HL-60/S4 treated with retinoic acid at 250 ng/mL for 4 days and 3 days (cell line): ENCODE data around the gene EBF4.
"Not testable (repeated sequence)": the region's sequence is repeated elsewhere in the genome, so short reads cannot be mapped to it uniquely, and the experiment has no call there.

Source experiments
- in situ Hi-C: fragments of 300-500 bp; cut with MboI; formaldehyde crosslinking; loops from 2 replicates; pipeline ENCODE4 v1.7.0; 2022; ENCODE audit warnings: low sequenced_read_pairs

The EBF4 gene

DNA sequence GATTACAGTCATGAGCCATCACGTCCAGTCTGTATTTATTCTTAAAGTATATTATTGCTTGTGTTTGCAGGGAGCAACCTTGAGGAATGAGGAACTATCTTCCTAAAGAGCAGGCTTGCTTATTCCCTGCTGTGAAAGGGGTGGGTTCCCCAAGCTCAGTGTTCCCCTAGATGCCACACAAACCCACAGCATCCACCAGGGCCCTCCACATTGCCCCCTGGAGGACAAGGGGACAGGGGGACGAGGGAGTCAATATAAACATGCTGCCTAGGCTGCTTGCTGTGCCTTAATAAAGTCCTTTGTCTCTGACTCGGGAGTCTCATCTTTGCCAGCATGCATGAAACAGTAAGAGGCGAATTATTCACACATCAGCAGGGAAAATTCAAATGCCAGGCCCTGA lies 20.6 kb upstream of the EBF4 start:
- in situ Hi-C loops, result no loop called here

DNA sequence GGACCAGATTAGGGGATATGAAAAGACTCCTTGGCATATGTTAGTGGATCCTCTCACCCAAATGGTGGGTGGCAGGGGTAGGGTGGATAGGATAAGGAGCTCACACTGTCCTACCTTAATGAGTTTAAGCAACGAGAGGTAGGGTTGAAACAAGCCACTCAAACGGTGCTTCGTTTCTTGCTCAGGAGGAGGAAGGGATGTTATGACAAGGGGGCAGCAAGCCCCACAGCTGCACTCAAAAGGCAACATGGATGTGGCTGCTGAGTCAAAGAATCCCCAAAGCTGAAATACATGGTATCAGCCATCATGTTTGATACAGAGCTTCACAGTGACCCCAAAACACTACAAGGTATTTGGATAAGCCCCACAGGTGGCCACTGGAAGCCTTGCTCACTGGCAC lies 20.1 kb upstream of the EBF4 start:
- in situ Hi-C loops, result no loop called here

- in situ Hi-C loops, result no loop called here
These were observed 19.1 kb upstream of the EBF4 start for GRCh38 chr20:2673453-2673852.

DNA sequence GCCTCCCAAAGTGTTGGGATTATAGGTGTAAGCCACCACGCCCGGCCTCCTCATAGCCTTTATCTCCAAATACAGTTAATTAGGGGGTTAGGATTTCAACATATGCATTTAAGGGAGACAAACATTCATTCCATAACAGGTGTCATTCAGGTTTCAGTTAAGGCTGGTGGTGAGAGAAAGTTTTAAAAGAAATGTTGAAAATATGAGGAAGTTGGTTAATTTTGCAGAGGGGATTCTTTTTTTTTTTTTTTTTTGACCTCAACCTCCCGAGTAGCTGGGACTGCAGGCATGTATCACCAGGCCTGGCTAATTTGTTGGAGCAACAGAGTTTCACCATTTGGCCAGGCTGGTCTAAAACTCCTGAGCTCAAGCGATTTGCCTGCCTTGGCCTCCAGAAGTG lies 12.5 kb upstream of the EBF4 start:
- in situ Hi-C loops, result loop anchor here (10.0 kb wide), 1 partner anchor 65 kb away; no protein-coding TSS in a partner anchor

DNA sequence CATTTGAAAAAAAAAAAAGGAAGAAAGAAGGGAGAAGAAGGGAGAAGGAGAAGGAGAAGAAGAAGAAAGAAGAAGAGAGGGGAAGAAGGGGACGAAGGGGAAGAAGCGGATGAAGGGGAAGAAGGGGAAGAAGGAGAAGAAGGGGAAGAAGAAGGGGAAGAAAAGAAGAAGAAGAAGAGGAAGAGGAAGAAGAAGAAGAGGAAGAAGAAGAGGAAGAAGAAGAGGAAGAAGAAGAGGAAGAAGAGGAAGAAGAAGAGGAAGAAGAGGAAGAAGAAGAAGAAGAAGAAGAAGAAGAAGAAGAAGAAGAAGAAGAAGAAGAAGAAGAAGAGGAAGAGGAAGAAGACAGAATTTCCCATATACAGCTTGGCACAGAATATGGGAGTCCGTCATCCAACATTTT lies 10.5 kb upstream of the EBF4 start:
- in situ Hi-C loops, result loop anchor here (10.0 kb wide), 1 partner anchor 63 kb away; no protein-coding TSS in a partner anchor

DNA sequence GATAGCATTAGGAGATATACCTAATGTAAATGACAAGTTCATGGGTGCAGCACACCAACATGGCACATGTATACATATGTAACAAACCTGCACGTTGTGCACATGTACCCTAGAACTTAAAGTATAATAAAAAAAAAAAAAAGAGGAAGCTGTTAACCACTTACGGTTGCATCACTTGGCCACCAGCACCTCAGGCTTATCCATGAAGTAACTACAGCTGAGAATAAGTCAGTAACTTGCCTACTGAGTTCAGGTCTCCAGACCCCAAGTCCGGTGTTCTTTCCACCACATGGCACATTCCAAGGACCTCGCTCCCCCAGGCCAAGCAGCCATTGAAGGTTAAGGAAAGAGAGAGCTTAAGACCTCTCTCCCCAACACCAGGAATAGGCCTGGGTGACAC lies 7.8 kb upstream of the EBF4 start:
- in situ Hi-C loops, result loop anchor here (10.0 kb wide), 1 partner anchor 60 kb away; no protein-coding TSS in a partner anchor

GRCh38 chr20:2687514-2687913 lies 5.1 kb upstream of the EBF4 start:
- in situ Hi-C loops, result loop anchor here (10.0 kb wide), 1 partner anchor 57 kb away; no protein-coding TSS in a partner anchor

- in situ Hi-C loops, result loop anchor here (10.0 kb wide), 1 partner anchor 57 kb away; no protein-coding TSS in a partner anchor
These were observed 4.5 kb upstream of the EBF4 start for GRCh38 chr20:2688041-2688591.

- in situ Hi-C loops, result no loop called here
These were observed 2.4 kb upstream of the EBF4 start for GRCh38 chr20:2690213-2690612.

GRCh38 chr20:2690718-2691117 lies 1.9 kb upstream of the EBF4 start:
- in situ Hi-C loops, result no loop called here

DNA sequence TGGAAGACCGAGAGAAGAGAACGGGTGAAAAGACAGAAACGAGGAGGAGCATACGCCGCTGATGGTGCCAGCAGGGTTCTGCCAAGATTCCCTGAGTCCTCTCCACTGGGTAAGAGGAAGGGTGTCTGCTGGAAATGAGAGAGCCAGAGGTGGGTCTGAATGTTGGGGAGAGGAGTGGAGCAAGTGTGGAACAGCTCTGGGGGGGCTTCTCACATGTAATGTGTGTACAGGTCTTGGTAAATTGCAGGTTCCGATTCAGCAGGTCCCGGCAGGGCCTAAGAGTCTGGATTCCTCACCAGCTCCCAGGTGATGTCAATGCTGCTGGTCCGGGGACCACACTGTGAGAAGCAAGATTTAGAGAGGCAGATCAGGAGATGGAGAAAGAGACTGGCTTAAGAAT lies 1.5 kb upstream of the EBF4 start:
- in situ Hi-C loops, result no loop called here

DNA sequence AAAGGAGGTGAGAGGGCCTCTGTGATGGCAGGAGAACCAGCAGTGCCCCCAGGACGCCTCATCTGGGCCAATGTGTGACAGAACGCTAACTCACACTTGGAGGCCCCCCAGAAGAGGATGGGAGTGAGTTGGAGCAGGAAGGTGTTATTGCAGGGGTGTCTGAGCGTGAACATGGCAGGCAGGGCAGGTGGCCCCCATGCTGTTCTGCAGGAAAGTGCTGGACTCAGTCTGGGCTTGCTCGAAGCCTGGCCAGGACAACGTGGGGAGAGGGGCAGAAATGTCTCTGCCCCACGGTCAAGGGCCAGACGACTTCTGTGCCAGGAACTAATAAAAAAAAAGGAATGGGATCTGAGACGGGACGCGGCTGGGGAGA lies 931 bp upstream of the EBF4 start:
- in situ Hi-C loops, result no loop called here

- in situ Hi-C loops, result no loop called here
These were observed 306 bp downstream of the EBF4 start for GRCh38 chr20:2692886-2693285.

GRCh38 chr20:2693286-2694007 lies 867 bp downstream of the EBF4 start:
- in situ Hi-C loops, result no loop called here

DNA sequence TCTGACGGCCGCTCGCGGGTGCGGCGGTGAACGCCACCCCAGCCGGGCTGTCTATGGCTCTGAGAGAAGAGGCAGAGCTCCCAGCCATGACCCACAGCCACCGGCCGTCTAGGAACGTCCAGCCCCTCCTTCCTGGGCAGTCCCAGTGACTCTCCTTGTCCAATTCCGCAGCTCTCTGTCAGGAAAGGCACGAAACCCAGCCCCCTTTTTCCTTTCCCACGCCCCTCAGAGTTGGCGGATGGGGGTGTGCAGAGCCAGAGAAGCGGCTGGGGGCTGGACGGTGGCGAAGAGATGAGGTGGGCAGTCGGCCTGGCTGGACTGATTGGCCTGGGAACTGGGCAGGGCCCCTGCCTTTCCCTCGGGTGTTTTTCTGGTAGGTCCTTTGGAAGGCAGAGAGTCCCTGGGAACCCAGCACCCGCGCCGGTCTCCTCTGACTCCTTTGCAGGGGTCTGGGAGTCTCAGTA lies 1.5 kb downstream of the EBF4 start:
- in situ Hi-C loops, result no loop called here

DNA sequence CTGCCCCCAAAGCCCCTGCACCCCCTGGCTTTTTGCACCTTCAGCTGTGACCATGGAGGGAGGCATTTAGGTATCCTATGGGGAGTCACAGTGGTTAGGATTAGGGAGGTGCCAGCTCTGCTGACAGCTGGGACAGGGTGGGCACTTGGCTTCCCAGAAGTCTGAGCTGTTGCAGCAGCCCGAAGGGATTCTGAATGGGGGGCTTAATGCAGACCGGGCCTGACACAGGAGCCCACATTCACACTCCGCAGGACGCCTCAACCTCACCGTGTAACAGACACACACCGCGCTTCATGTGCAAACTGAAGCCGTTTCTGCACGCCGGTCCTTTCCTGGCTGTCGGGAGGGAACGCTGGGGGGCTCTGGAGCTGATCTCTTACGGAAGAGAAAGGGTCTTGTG lies 1.9 kb downstream of the EBF4 start:
- in situ Hi-C loops, result no loop called here

DNA sequence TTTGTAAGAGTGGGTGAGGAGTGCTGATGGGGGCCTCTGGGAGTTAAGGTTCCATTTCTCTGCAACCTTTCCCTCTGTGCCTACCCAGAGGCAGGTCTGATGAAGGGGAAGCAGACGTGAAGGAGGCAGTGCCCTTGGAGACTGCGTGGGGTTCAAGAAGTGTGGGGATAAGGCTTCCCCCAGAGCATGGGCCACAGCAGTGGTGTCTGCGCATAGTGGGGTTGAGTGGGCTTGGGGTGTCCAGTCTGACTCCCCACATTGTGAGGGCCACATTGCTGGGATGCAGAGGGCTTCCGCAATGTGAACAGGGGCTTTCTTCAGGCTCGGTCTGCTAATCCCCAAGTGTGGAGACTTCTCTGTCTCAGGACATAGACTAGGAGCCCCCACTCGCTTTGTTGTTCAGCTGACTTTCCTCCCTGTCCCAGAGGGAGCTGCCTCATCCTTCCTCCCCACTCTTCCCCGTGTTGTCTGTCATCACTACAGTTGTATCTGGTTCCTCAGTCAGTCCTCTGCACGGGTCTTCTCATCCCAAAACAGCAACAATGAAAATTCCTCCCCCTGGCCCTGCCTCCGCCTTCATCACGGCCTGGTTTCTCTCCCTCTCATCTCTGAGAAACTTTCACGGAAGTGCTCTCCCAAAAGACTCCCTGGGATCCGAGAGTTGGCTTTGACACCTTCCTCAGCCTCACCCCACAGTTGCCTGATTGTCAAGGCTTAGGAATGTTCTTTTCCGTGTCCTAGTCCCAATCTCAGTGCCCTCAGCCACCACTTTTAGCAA lies 2.8 kb downstream of the EBF4 start:
- in situ Hi-C loops, result no loop called here

DNA sequence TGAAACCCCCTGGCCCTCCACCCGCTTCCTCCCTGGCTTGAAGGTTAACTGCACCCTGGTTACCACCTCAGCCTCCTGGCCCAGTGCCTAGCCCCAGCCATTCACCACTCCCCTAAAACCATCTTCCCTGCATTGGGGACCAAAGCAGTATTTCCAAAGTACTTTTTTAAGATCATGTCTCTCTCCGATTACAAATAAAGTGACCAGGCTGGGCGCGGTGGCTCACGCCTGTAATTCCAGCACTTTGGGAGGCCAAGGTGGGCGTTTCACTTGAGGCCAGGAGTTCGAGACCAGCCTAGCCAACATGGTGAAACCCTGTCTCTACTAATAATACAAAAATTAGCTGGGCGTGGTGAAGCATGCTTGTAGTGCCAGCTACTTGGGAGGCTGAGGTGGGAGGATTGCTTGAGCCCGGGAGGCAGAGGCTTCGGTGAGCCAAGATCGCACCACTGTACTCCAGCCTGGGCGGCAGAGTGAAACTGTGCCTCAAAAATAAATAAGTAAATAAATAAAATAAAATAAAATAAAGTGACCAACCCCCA lies 3.5 kb downstream of the EBF4 start:
- in situ Hi-C loops, result not testable (repeated sequence)

DNA sequence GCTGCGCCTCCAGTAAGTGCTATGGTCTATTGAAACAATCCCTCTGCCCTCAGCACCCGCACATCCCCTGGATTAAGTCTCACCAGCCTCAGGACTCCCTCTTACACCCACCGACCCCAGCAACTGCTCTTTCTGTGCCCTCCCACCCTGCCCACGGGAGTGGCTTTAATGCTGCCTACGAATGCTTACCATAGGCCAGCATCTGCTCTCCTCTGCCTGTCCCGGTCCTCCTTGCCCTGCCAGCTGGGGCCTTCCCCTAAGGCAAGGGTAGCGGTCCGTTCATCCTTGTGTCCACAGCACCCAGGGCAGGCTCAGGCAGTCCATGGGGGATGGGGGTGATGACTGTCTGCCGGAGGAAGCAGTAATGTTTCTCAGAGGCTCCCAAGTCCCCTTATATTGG lies 4.1 kb downstream of the EBF4 start:
- in situ Hi-C loops, result no loop called here

GRCh38 chr20:2697768-2698167 lies 5.2 kb downstream of the EBF4 start:
- in situ Hi-C loops, result no loop called here

- in situ Hi-C loops, result no loop called here
These were observed 5.7 kb downstream of the EBF4 start for GRCh38 chr20:2698186-2698817.
